Hypothalamus (tissue), 51 donors: ENCODE results near the gene PRICKLE2.

Experiments
- DNase-seq, 51 donors: peaks; one replicate each; lab custom pipeline; 2025; lab: John Stamatoyannopoulos, UW

The PRICKLE2 gene

DNA sequence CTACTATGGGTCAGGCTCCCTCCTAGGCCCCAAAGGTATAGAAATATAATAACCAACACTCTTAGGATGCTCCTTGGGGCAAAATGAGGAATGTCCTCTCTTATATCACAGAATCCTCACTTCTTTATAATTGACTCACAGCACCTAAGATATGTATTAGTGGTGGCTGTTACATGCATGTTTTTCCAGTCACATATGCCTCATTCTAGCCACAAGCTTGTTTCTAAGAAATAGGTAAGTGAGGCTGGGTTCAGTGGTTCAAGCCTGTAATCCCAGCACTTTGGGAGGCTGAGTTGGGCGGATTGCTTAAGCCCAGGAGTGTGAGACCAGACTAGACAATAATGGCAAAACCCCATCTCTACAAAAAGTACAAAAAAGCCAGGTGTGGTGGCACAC, 144.0 kb downstream of the PRICKLE2 start:
- no peak for DNase-seq

DNA sequence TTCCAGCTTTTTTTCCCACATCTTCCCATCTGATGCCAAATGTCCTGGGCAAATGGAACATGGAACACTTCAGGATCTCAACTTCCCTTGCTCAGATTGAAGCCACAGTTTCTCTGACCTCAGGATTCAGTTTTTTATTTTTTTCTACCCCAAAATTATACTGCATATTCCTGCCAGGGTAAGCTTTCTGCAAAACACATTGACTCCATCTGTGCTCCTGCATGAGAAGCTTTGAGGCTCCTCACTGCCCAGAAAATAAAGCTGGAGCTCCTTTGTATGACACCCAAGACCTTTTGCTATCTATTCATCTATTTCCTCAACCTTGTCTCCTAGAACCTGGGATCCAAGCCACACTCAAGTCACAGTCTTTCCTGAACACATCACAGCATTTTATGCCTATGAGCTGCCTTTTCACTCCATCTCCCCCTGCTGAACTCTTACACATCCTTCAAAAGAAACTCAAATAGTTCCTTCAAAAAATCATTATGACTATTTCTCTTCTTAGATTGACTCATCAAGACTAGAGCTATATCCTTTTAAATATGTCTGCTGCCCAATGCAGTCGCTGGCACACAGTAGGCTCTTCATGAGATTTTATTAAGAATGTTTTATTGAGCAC, 144.5 kb downstream of the PRICKLE2 start:
- DNase-seq, result no peak

GRCh38 chr3:64079369-64080150, 145.7 kb downstream of the PRICKLE2 start:
- DNase-seq, result no peak

DNA sequence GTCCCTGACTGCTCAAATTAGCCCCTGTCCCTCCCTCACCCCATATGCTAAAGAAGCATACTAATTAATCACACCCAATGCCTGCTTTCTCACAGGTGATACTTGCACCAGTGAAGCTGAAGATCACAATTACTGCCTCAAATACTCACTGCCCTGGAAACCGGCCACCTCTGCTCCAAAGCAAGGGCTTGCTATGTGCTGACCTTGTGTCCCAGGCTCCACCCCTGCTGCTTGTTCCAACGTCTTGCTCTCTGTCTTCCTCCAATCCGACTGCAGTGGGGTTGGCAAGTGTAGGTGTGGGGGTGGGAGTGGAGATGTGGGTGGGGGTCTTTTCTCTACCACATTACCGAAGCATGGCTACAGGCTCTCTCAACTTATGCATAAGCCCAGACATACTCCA, 146.3 kb downstream of the PRICKLE2 start:
- no peak for DNase-seq

DNA sequence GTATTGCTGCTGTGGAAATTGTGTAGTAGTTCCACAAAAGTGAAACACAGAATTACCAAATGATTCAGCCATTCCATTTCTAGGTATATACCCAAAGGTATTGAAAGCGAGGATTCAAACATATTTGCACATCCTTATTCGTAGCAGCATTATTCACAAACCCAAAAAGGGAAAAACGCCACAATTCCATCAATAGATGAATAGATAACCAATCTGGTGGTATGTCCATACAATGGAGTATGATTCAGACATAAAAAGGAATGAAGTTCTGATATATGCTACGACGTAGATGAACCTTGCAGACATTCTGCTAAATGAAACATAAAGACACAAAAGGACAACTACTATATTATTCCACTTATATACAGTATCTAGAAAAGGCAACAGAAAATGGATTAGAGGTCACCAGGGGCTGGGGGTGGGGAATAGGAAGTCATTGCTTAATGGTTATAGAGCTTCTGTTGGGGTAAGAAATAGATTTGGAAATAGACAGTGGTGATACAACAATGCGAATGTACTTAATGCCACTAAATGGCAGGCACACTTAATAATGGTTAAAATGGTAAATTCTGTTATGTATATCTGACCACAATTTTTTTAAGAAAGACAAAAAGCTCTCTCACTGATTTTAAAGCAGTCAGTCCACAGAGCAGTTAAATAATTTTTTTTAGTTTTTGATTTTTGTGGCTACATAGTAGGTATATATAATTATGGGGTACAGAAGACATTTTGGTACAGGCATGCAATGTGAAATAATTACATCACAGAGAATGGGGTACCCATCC, 150.2 kb downstream of the PRICKLE2 start:
- DNase-seq, result no peak

DNA sequence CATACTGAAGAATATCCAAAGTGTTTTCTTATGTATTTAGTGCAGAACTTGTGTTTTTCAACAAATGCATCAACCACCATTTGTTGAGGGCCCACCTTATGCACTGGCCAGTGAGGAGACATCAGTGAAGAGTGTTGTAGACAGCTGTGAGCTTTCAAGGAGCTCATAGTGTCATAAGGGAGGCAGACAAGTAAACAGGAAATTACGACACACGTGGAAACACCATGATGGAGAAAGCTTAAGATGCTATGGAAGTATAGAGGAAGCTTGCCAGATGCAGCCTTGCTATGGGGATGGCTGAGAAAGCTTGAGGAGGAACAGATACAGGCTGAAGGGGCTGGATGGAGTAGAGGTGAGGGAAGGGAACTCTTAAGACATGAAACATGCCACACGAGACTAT, 151.2 kb downstream of the PRICKLE2 start:
- DNase-seq, result no peak

DNA sequence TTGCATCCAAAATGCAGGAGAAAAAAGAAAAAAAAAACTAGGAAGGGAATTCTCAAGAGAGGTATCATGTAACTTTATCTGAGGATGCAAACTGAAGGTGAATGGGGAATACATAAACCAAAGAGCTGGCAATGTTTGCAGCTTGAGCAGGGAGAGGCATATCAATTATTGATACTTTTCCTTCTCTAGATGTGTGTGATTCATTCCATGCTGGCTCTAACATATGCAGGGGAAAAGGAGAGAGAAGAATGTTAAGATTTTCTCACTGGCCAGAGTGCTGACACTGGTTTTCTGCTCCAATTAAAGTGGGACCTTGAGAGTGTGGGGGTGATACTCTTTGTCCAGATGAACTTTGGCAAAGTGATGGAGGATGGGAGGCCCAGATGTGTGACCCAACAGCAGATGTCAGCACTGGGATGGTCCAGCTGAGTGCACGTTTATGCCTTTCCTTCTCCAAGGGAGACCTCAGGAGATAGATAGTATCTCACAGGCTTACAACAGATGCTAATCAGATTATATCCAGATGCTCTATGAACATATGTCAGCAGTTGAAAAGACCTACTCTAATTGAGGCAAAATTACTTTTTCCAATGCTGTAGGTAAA, 152.0 kb downstream of the PRICKLE2 start:
- peak in 1 of 51 donors; percentile 2 for DNase-seq

GRCh38 chr3:64072126-64072525, 153.1 kb downstream of the PRICKLE2 start:
- peak in 19 of 51 donors; percentile 3 to 56 (median 15) for DNase-seq

DNA sequence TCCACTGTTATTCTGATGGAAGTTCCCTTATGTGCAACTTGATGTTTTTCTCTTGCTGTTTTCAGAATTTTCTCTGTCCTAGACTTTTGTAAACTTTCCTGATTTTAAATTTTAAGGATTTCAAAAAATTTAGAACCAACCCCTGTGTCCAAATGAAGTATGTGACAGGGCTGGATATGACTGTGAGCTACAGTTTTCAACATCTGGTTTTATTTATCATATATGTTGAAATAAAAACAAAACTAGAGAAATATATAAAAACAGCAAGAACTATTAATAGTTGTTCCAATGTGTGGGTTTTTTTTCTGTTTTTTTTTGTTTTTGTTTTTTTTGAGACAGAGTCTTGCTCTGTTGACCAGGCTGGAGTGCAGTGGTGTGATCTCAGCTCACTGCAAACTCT, 154.6 kb downstream of the PRICKLE2 start:
- DNase-seq, result no peak

DNA sequence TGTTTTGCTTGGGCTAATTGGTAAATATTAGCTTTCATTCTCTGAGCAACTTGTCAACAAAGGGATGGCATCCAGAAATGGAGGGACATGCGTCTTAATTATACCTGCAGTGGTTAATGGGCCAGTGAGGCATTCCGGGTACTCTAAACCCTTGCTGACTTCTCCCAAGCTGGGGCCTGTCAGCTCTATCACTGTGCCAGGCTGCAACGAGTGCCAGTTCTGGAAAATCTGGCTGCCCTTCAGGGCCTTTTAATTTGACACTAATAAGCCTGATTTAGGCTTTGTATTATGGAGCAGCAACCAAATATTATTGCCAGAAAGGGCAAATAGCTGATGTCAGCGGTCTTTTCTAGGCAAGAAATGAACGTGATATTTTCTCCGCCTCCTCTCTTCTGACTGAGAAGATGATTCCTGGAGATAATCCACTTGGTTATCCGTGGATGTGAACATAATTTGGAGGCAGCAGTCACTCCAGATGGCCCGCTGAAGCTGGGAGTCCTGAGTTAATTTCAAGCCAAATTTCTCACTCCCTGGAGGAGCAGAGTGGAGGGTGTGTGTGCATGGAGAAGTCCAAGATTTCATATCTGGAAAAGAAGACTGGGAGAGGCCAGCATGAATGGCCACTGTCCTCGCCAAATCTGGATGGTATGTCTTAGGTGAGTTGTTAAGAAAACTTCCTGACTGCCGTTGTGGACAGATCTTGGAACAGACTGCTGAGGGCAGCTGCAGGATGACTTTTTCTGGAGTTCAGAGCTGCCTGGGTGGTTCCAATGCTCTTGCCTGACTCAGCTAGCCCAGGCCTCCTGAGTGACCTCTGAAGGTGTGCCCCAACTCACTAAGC, 157.5 kb downstream of the PRICKLE2 start:
- DNase-seq, result no peak

- DNase-seq, result no peak
These were observed 160.5 kb downstream of the PRICKLE2 start for GRCh38 chr3:64064804-64065203.

GRCh38 chr3:64063983-64064438, 161.3 kb downstream of the PRICKLE2 start:
- no peak for DNase-seq

GRCh38 chr3:64063207-64063982, 161.9 kb downstream of the PRICKLE2 start:
- DNase-seq, result no peak

- no peak for DNase-seq
These were observed 163.6 kb downstream of the PRICKLE2 start for GRCh38 chr3:64061628-64062027.

DNA sequence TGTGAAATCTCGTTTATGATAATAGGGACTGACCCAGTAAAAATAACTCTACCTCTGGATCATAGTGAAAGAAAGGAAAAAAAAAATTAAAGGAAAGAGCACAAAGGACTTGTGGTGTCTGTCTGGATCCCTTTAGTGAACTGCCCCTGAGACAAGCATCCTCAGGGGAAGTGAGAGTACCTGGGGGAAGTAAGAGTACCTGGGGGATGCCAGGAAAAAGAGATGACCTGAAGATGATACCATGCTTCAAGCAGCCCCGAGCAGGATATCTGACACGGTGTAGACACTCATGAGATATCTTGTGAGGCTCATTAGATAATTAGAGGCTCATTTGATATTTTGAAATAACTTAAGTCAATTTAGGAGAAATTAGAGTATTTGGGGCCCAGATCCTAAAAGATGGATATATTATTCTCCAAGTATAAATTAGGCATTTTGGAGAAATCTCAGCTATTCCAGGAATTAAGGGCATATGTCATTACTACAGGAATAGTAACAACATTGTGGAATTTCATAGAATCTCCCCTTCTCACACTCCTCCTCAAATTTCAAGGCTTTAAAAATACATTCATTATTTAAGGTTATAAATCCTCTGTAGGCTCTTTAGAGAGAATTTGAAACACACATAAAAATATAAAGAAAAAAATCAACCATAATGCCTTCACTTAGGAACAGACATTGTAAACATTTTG, 165.6 kb downstream of the PRICKLE2 start:
- no peak for DNase-seq

GRCh38 chr3:64058566-64058965, 166.7 kb downstream of the PRICKLE2 start:
- no peak for DNase-seq

DNA sequence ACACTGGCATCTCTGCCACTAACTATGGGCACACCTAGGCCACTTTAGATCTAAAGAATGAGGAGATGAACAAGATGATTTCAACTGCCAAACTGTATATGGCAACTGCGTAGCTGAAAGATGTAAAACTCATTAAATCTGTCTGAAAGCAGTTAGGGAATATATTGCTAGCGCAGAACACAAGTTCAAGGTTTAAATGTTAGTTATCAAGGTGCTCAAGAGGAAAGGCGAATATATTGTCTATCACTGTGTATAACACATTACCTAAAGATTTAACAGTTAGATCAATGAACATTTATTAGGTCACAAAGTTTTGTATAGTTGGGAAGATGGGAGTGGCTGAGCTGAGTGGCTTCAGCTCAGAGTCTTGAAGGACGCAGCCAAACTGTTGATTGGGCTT, 168.0 kb downstream of the PRICKLE2 start:
- no peak for DNase-seq

DNA sequence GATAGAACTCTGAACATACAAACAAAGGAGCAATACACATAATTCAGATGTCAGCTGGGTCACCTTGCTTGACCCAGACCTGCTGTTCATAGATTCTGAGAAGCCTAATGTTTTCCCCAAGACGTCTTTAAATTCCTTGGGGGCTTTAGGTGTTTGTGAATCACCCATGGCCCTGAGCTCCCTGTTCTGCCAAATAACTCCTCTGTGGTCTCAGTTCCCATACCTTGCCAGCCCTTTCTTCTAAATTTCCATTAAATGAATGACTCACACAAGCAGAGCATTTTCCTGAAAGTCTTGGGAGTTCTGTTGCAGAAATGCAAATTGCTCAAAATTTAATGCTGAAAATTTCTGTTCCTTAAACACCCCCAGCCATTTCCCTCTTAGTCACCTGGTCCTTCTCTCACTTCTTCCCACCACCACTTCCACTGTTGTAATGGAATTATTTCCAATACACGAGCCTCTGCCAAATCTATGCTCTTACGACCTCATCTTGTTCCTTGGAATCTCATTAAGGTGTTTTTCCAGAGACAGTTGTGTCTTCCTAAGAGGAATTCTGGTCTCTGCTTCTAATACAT, 168.6 kb downstream of the PRICKLE2 start:
- no peak for DNase-seq
